ENCODE data around the gene SPTBN1. TPM values are rescaled to one million over a fixed set of nuclear protein-coding genes. Genes with fewer than 3 reads are reported as not detected.

SPTBN1 gene
- total RNA-seq, 4 donors from 2014 or later, result 189 to 423 (median 341) TPM

DNA sequence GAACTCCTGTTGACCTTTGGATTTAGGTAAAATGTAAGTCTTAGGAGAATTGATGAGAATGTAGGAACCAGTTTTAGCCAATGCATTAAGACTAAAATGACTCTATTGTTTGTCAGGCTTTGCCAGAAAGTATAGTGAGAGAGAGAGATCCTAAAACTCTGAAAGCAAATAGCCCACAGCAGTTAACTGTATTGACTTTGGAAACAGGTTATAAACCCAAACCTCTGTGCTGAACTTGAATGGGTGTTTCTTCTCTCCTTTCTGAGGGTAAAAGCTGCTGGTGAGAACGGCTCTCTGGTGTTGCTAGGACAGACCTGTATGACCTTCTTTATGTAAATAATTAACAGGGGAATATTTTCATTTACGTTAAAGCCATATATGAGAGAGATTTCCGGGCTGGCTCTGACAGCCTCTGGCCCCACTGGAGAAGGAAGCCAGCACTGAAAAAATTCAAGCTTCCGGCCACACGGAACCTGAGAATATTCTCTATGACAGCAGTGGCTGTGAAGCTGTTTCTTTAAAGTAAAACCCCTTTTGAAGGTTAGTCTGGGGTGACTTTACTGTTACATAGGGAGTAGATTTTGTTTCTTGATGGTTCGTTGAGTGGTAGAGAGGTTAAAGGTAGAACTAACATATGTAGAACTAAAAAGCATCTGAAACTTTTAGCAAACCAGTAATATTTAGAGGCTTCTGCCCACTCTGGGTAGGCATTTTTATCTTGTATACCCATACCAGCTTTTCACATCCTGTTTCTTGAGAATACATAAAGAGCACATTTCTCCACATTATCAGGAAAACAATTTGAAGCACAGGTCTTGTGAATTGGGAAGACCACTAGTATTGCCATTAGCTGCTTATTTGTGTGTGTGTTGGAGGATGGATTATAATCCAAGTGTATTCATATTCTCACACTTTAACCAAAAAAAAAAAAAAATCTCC is 123.8 kb downstream of the SPTBN1 start:
- intact Hi-C loops (cut with DNase I; ENCODE audit: low total_unique reads), result no loop called here
- TF ChIP-seq CTCF (IDR thresholded peaks at IDR 0.05) (no peak), POLR2A (IDR thresholded peaks at IDR 0.05) (no peak)
- peak overlapping the region in 1 of 2 donors; percentile 1 for H3K27ac ChIP-seq
- DNase-seq, result no peak
- H3K27me3 ChIP-seq, result no peaks in the 10 kb centered on the region
- no peaks in the 10 kb centered on the region for H3K36me3 ChIP-seq
- no peaks in the 10 kb centered on the region for H3K9me3 ChIP-seq
- peaks cover 0 to 12% of the 10 kb centered on the region in 2 donors for H3K4me1 ChIP-seq
- no peak overlapping the region for H3K4me3 ChIP-seq

- DNase-seq, result no peak
- TF ChIP-seq CTCF (IDR thresholded peaks at IDR 0.05), result no peak
- TF ChIP-seq POLR2A (IDR thresholded peaks at IDR 0.05), result no peak
- H3K27me3 ChIP-seq, result no peaks in the 10 kb centered on the region
- H3K36me3 ChIP-seq, result no peaks in the 10 kb centered on the region
- peaks cover 0 to 20% of the 10 kb centered on the region in 2 donors for H3K4me1 ChIP-seq
- intact Hi-C loops (cut with DNase I; ENCODE audit: low total_unique reads), result no loop called here
- H3K27ac ChIP-seq, result no peak overlapping the region
- no peaks in the 10 kb centered on the region for H3K9me3 ChIP-seq
- no peak overlapping the region for H3K4me3 ChIP-seq
Observed at GRCh38 chr2:54581326-54582039, 125.4 kb downstream of the SPTBN1 start.

- Histone ChIP-seq H3K27ac (no peak overlapping the region), H3K27me3 (no peaks in the 10 kb centered on the region), H3K4me3 (no peak overlapping the region), H3K9me3 (no peaks in the 10 kb centered on the region), H3K4me1 (peaks cover 0 to 25% of the 10 kb centered on the region in 2 donors), H3K36me3 (no peaks in the 10 kb centered on the region)
- TF ChIP-seq POLR2A (IDR thresholded peaks at IDR 0.05), result no peak
- TF ChIP-seq CTCF (IDR thresholded peaks at IDR 0.05), result no peak
- intact Hi-C loops (cut with DNase I; ENCODE audit: low total_unique reads), result no loop called here
- DNase-seq, result no peak
Observed at GRCh38 chr2:54582987-54583386, 126.9 kb downstream of the SPTBN1 start.

DNA sequence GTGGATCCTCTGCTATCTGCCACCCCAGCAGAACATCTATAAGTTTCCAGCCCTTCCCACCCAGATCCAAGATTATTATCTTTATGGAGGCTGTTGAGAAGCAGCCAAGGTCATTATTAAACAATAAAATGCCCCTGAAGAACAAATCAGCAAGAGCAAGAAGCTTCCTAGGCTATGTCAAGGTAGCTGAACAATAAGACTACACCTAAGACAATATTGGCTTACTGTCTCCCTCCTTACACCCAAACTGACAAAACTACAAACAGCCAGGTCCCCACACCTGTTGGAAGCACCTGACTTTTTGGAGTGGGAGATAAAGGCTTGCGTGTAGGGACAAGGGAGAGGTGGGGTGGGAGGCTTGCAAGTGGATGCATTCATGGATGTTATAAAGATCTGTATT is 128.5 kb downstream of the SPTBN1 start:
- Histone ChIP-seq H3K4me1 (peaks cover 0 to 24% of the 10 kb centered on the region in 2 donors), H3K9me3 (no peaks in the 10 kb centered on the region), H3K4me3 (no peak overlapping the region), H3K27me3 (no peaks in the 10 kb centered on the region), H3K27ac (peak overlapping the region in 1 of 2 donors; percentile 30), H3K36me3 (no peaks in the 10 kb centered on the region)
- no peak for DNase-seq
- intact Hi-C loops (cut with DNase I; ENCODE audit: low total_unique reads), result no loop called here
- no peak for TF ChIP-seq POLR2A (IDR thresholded peaks at IDR 0.05)
- TF ChIP-seq CTCF (IDR thresholded peaks at IDR 0.05), result no peak

Measured in uterus (tissue), 4 donors.